A549 (cell line): Measurements from ENCODE around the gene HECTD4.

Experiments
- CEBPB ChIP-seq, 2 experiments: fragments of >200 bp in 1 of 2; sonication (Bioruptor Twin) in 1 of 2; formaldehyde crosslinking in 1 of 2; IDR thresholded peaks; 2 replicates each; pipeline ENCODE4 v1.6.1; 2012 to 2016
- CHD4 ChIP-seq: fragments of 200-600 bp; sonication (generic); IDR thresholded peaks from 2 replicates; pipeline ENCODE4 v1.6.1; 2016; ENCODE audit warnings: antibody characterized with exemption, mild to moderate bottlenecking, borderline replicate concordance
- POLR2A ChIP-seq: IDR thresholded peaks from 2 replicates; pipeline ENCODE4 v1.6.1; 2012; ENCODE audit warnings: mild to moderate bottlenecking, low read length
- ZFP36 ChIP-seq: fragments of 450-650 bp; IDR thresholded peaks from 2 replicates; pipeline ENCODE4 v1.6.1; 2014; ENCODE audit warnings: borderline replicate concordance; ENCODE audit not compliant: partially characterized antibody

DNA sequence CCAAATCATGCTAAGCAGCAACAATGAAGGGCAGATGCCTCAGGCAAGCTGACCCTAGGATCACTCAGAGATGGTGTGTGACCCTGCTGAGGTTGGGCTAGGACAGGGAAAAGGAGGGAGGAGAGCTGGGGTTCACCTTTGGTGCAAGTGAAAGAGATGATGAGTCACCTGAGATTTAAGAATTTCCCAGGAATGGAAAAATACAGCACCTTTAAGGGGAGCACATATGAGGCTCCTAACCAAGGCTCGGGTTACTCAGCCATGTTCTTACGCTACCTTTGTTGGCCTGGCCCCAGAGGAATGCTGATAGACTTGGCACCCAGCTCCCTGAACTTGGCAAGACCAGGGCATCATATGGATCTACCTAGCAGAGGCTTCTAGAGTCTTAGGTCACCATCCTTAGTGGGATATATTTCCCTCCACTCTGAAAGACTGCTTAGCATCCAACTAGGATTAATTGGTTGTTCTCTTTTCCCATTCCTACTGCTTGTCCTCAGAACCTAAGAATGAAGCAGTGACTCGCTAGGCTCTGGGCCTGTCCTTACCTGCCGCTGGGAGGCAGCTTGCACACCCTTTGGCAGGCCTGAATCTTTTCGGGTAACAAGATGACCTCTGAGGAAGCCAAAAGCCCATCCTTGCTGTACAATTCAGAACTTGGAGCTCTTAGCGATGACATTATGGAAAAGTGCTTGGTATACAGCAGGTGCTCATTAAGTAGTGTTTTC, 269.7 kb downstream of the HECTD4 start:
- TF ChIP-seq CEBPB (IDR thresholded peaks at IDR 0.05) (no peak), CHD4 (no peak), POLR2A (no peak), ZFP36 (no peak)
